Smooth muscle cell (in vitro differentiated cells): ENCODE measurements around the gene KCNA10. TPM values are rescaled to one million over a fixed set of nuclear protein-coding genes. Genes with fewer than 3 reads are reported as not detected.
A peak's percentile ranks its signal among the peaks of the same experiment; 100 is the strongest.

Source experiments
- DNase-seq: peaks from one replicate; lab custom pipeline; 2025; ENCODE audit not compliant: unreplicated experiment; lab: John Stamatoyannopoulos, UW
- H2AFZ ChIP-seq: fragments of 200-600 bp; sonication (generic); 2 replicates; pipeline ENCODE4 v1.6.0; 2016; ENCODE audit warnings: antibody characterized with exemption, low read depth, mild to moderate bottlenecking
- H3F3A ChIP-seq: fragments of 200-600 bp; sonication (generic); 2 replicates; pipeline ENCODE4 v1.6.0; 2017; ENCODE audit warnings: antibody characterized with exemption, low read depth
- H3K27ac ChIP-seq: fragments of 200-600 bp; sonication (generic); 2 replicates; pipeline ENCODE4 v1.5.1; 2016; ENCODE audit warnings: low read depth, mild to moderate bottlenecking
- H3K27me3 ChIP-seq: fragments of 200-600 bp; sonication (generic); 2 replicates; pipeline ENCODE4 v1.6.1; 2016; ENCODE audit warnings: low read depth, mild to moderate bottlenecking
- H3K36me3 ChIP-seq: fragments of 200-600 bp; sonication (generic); 2 replicates; pipeline ENCODE4 v1.5.1; 2016; ENCODE audit warnings: low read depth
- H3K4me1 ChIP-seq: fragments of 200-600 bp; sonication (generic); 2 replicates; pipeline ENCODE4 v1.5.1; 2016; ENCODE audit warnings: low read depth
- H3K4me2 ChIP-seq: fragments of 200-600 bp; sonication (generic); 2 replicates; pipeline ENCODE4 v1.6.0; 2016; ENCODE audit warnings: mild to moderate bottlenecking
- H3K4me3 ChIP-seq: fragments of 200-600 bp; sonication (generic); 2 replicates; pipeline ENCODE4 v1.5.1; 2016; ENCODE audit warnings: mild to moderate bottlenecking
- H3K79me2 ChIP-seq: fragments of 200-600 bp; sonication (generic); 2 replicates; pipeline ENCODE4 v1.6.0; 2016; ENCODE audit warnings: low read depth, mild to moderate bottlenecking
- H3K9ac ChIP-seq: fragments of 200-600 bp; sonication (generic); 2 replicates; pipeline ENCODE4 v1.6.0; 2016; ENCODE audit warnings: low read depth
- H3K9me3 ChIP-seq: fragments of 200-600 bp; sonication (generic); replicated peaks from 2 replicates; pipeline ENCODE4 v1.5.1; 2016; ENCODE audit warnings: low read depth
- H4K20me1 ChIP-seq: fragments of 200-600 bp; sonication (generic); 2 replicates; pipeline ENCODE4 v1.6.0; 2016; ENCODE audit warnings: low read depth
- WGBS: methylation state at CpG from one replicate; pipeline ENCODE4 v1.1.7; 2016; ENCODE audit warnings: low lambda C conversion rate; 5-methylcytosine and 5-hydroxymethylcytosine counted together
- polyA plus RNA-seq: library from polyadenylated mRNA; unstranded; fragments of >200 nt; fragmentation: Nextera tagmentation; extraction: Ambion mirVana; gene quantifications from 2 replicates; pipeline ENCODE4 v1.2.1, GENCODE V29; 2016
- total RNA-seq: library from RNA; depleted of rRNA; stranded (reverse); fragments of >200 nt; gene quantifications from 2 replicates; pipeline ENCODE4 v1.2.3, GENCODE V29; 2014
- TF ChIP-seq, protein P1 (sequence below): fragments of 200-600 bp; sonication (generic); IDR thresholded peaks from 2 replicates; pipeline ENCODE4 v1.5.1; 2017; ENCODE audit warnings: borderline replicate concordance, mild to moderate bottlenecking, antibody characterized with exemption; ENCODE audit not compliant: insufficient read depth, poor library complexity, severe bottlenecking

The KCNA10 gene
- total and polyA plus RNA-seq, 2 experiments from 2014 or later: not detected

DNA sequence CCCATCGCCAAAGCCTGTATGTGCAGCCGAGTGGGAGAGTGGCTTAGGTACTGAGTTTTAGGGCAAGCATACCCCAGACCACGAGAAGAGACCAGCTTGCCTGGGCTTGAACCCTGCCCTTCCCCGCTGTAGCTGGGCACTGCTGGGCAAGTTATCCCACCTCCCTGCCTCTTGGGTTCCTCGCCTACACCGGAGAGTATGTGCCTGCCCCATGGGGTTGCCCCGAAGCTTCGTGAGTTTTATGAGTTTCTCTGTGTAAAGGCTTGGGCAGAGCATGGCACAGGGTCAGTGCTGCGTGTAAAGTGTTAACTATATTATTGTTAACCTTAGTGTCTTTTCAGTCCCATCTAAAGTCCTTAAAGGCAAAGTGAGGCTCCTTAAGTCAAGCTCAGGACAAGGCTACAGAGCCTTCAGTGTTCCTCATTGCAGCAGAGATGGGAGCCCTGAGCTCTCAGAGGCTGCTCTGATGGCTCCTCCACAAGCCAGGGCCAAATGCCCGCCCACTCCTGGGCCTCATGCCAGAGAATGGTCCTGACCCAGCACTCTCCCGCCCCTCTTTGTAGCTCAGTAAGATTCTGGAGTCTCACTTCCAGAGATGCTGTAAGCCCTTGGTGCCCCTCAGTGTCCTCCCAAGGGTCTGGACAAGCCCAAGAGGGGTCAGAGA, 37.0 kb upstream of the KCNA10 start:
- H3K79me2 ChIP-seq: no peaks in the 10 kb centered on the region
- no peaks in the 10 kb centered on the region for H4K20me1 ChIP-seq
- no peaks in the 10 kb centered on the region for H3K4me1 ChIP-seq
- H3K9me3 ChIP-seq: no peaks in the 10 kb centered on the region
- no peak for DNase-seq
- no peak overlapping the region for H3K27ac ChIP-seq
- TF ChIP-seq, protein P1, sequence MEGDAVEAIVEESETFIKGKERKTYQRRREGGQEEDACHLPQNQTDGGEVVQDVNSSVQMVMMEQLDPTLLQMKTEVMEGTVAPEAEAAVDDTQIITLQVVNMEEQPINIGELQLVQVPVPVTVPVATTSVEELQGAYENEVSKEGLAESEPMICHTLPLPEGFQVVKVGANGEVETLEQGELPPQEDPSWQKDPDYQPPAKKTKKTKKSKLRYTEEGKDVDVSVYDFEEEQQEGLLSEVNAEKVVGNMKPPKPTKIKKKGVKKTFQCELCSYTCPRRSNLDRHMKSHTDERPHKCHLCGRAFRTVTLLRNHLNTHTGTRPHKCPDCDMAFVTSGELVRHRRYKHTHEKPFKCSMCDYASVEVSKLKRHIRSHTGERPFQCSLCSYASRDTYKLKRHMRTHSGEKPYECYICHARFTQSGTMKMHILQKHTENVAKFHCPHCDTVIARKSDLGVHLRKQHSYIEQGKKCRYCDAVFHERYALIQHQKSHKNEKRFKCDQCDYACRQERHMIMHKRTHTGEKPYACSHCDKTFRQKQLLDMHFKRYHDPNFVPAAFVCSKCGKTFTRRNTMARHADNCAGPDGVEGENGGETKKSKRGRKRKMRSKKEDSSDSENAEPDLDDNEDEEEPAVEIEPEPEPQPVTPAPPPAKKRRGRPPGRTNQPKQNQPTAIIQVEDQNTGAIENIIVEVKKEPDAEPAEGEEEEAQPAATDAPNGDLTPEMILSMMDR: no peak
- H2AFZ ChIP-seq: peak overlapping the region; percentile 56
- H3K4me3 ChIP-seq: peak overlapping the region; percentile 42
- 65% methylated on average over 11 of the region's 11 CpGs for WGBS
- H3K9ac ChIP-seq: no peak overlapping the region
- no peaks in the 10 kb centered on the region for H3K36me3 ChIP-seq
- H3K4me2 ChIP-seq: peak overlapping the region; percentile 83
- H3F3A ChIP-seq: no peaks in the 10 kb centered on the region
- H3K27me3 ChIP-seq: peaks cover 42% of the 10 kb centered on the region

DNA sequence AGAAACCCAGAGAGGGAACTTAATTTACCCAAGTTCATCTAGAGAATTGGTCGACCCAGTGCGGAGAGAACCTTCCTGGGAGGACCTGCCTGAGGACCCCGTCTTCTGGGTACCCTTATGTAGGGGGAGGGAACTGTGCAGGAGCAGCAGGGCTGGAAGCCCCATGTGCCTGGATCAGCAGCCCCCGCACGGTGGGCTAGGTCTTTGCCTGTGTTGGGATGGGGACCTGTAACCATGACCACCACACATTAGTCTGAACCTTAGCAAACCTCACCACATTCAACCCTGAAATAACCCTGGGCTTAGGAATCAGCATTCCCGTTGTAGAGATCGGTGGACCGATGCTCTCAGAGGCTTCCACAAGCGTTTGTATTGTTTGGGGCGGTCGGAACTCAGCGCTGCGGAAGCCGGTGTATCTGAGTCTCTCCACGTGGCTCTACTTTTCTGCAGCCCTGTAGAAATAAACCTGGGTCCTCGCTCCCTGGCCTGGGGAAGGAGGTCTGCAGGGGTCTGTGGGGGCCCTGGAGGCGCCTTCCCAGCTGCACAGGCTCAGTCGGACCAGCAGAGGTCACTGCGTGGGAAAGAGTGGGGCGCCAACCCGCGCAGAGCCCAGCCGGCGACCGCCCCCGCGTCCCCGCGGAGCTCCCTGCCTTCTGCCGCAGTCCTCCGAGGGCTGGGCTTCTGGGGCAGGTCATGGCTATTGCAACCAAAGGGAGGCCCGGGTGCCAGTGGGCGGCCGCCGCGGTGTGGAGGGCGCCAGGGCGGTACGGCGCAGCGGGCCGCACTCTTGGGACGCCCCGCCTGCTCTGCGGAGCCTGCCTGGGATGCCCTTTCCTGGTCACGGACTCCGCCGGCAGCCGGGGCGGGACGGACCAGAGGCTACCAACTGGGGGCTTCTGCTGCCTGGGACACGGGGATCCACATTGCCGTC, 36.2 kb upstream of the KCNA10 start:
- no peaks in the 10 kb centered on the region for H3K9me3 ChIP-seq
- H3K79me2 ChIP-seq: no peaks in the 10 kb centered on the region
- H3K27ac ChIP-seq: no peak overlapping the region
- no peak overlapping the region for H3K9ac ChIP-seq
- H3K36me3 ChIP-seq: no peaks in the 10 kb centered on the region
- H3K4me2 ChIP-seq: peak overlapping the region; percentile 83
- H3K4me3 ChIP-seq: peak overlapping the region; percentile 42
- no peaks in the 10 kb centered on the region for H3F3A ChIP-seq
- peak; percentile 25 for DNase-seq
- TF ChIP-seq, protein P1: peak; percentile 69
- H4K20me1 ChIP-seq: no peaks in the 10 kb centered on the region
- H2AFZ ChIP-seq: peak overlapping the region; percentile 56
- WGBS: 14% methylated on average over 51 of the region's 53 CpGs
- peaks cover 50% of the 10 kb centered on the region for H3K27me3 ChIP-seq
- no peaks in the 10 kb centered on the region for H3K4me1 ChIP-seq

DNA sequence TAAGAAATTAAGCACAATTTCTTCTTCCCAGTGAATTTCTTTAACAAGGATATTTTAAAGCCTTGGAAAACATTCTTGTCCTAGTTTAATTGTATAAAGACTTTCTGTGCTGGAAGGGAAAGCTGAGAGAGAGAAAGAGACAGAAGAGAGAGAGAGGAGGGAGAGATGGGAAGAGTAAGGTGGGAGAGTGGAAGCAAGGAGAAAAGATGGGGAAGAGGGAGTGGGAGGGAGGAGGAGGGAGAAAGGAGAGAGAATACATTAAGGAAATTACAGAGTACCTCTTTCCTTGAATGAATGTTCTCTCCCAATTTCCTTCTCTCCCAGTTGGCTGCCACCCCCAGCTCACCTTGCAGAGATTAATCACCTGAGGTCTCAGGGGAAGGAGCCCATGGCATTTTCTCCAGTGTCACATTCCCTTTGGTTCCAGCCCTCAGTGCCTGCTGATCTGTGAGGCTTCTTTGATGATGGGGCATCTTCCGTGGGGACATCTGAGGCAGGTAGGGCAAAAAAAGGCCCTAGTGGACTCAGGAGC, 32.4 kb upstream of the KCNA10 start:
- no peak for DNase-seq
- Histone ChIP-seq H3F3A (no peaks in the 10 kb centered on the region), H3K9me3 (no peaks in the 10 kb centered on the region), H3K9ac (no peak overlapping the region), H3K4me3 (no peak overlapping the region), H3K27me3 (peaks cover 56% of the 10 kb centered on the region), H3K4me2 (no peak overlapping the region), H2AFZ (no peak overlapping the region), H3K27ac (no peak overlapping the region), H3K36me3 (no peaks in the 10 kb centered on the region), H4K20me1 (no peaks in the 10 kb centered on the region), H3K79me2 (no peaks in the 10 kb centered on the region), H3K4me1 (no peaks in the 10 kb centered on the region)
- WGBS: 77% methylated on average over 1 of the region's 1 CpG
- TF ChIP-seq, protein P1: no peak
